Dedifferentiated amniotic fluid mesenchymal stem cell (primary cell): ENCODE results near the gene SNX3.
"Not testable (repeated sequence)": the region's sequence is repeated elsewhere in the genome, so short reads cannot be mapped to it uniquely, and the experiment has no call there.

Source experiments
- DNase-seq: peaks from one replicate; pipeline ENCODE4 v3.0.0-alpha.2; 2016; ENCODE audit errors: extremely low spot score

Gene SNX3

GRCh38 chr6:108260809-108261569 is at the start of gene SNX3:
Gene SNX3 (minus strand): TSS chr6:108261040. CDS start chr6:108260921, 119 bp downstream.
- DNase-seq: peak; percentile 89

- DNase-seq: no peak
Observed at GRCh38 chr6:108309844-108310243, 49.0 kb upstream of the SNX3 start.

- DNase-seq: not testable (repeated sequence)
Observed at GRCh38 chr6:108308641-108309040, 47.8 kb upstream of the SNX3 start.

DNA sequence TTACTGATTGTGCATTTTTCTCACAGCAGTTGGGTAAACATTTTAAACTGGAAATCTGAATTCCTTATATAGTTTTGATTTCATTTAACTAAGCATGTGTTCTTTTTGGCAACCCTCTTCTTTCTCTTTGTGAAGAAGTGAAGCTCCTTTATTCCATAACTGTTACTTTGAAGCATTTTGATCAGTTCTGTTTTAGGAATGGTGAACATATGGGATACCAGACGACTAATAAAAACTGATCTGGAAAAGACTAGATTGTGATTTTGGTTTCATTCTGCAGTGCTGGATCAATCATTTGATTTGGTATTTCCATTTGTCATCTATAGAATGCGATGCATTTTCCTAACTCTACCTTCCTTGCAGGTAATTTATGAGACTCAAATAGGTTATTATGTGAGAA is 43.8 kb upstream of the SNX3 start:
- no peak for DNase-seq

DNA sequence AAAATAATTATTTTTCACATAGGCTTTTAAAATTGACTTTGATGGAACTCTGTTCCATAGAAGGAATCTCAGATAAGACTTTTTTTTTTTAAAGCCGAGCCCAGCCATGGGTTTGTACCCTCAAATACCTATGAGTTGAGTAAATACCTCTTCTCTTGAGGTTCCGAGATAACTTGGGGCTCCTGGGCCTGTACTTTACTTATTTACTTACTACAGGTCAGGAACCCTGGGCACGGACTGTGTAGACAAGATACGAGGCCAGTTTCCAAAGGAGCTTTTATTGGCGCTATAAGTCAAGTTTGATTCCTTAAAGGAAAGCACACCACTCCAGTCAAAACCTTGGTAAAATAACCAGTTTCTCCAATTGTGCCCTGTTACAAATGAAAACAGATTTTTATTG is 41.5 kb upstream of the SNX3 start:
- DNase-seq: no peak

DNA sequence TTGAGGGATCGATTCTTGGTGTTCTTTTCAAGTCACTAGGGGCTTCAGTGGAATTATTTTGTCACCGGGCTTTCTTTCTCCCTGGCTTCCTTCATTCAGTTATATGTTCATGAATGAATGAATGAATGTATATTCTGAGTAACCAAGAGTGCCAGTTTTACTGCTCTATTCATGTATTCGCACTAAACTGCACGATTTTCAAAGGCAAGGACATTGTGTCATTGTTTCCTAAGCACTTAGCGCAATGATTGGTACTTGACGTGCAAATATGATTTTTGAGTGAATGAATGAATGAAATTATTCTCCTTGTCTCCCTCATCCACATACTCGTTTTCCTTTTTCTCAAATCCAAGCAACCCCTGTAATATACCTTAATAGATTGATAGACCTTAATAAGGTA is 34.8 kb upstream of the SNX3 start:
- no peak for DNase-seq

DNA sequence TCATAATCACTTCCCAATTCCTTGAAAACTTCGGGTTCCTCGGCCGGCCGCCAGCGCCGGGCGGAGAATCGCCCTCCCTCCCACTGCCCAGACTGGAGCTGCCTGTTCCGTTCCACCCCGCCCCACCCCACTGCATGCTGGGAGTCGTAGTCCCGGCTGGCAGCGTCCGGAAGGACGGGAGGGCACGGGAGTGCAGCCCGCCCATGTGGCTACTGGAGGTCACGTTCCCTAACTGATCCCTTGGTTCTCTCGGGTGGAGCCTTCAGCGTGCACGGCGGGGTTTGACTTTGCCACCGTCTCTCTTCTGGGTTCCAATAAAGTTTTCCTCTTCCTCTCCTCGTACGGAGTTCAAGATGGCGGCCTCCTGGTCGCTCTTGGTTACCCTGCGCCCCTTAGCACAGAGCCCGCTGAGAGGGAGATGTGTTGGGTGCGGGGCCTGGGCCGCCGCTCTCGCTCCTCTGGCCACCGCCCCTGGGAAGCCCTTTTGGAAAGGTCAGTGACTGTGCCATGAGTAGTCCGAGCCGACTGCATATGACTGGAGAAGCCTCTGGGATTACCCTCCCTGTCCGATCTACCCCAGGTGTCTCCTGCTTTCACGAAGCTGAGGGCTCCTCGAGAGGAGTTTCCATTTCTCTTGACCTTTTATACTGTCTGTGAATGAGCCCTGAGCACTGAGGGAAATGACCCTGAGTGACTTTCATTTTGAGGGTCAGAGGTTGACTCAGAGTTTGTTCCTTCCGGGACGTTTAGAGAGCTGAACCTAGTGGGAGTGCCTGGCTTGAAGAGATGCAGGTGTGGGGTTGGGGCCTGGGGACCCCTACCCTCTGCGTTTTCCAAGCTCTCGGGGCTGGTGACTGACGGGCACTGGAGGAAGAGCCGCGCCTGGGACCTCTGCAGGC is 34.1 kb upstream of the SNX3 start, which contains the start of gene AFG1L:
AFG1L (plus strand) TSS at position 328 of the 899 bp plus-strand sequence; CDS start at position 354, 26 bp downstream.
- peak; percentile 84 for DNase-seq

- DNase-seq: no peak
Observed at GRCh38 chr6:108294297-108294726, 33.5 kb upstream of the SNX3 start.

DNA sequence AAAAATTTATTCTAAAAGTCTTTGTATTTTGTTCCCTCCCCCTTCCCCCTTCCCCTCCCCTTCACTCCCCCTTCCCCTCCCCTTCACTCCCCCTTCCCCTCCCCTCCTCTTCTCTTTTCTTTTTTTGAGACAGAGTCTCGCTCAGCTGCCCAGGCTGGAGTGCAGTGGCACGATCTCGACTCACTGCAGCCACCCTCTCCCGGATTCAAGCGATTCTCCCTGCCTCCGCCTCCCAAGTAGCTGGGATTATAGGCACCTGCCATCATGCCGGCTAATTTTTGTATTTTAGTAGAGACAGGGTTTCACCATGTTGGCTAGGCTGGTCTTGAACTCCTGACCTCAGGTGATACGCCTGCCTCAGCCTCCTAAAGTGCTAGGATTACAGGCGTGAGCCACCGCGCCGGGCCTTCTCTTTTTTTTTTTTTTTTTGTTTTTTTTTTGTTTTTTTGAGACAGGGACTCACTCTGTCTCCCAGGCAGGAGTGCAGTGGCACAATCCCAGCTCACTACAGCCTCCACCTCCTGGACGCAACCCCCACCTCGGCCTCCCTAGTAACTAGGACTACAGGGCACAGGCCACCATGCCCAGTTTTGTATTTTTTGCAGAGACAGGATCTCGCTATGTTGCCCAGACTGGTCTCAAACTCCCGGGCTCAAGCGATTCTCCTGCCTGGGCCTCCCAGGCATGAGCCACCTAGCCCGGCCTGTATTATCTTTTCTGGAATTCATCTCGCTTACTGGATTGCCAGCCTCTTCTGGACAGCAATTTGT is 32.9 kb upstream of the SNX3 start:
- DNase-seq: no peak

GRCh38 chr6:108292561-108292960 is 31.7 kb upstream of the SNX3 start:
- not testable (repeated sequence) for DNase-seq

GRCh38 chr6:108291091-108291490 is 30.3 kb upstream of the SNX3 start:
- DNase-seq: no peak

DNA sequence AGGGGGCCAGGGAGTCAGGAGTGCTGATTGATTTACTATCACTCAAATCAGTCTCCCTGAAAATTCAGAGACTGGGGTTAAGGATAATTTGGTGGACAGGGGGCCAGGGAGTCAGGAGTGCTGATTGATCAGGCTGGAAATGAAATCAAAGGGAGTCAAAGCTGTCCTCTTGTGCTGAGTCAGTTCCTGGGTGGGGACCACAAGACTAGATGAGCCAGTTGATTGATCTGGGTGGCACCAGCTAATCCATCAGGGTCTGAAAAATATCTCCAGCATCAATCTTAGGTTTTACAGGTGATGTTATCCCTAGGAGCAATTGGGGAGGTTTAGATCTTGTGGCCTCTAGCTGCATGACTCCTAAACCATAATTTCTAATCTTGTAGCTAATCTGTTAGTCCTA is 27.9 kb upstream of the SNX3 start:
- no peak for DNase-seq

- no peak for DNase-seq
Observed at GRCh38 chr6:108287373-108287772, 26.5 kb upstream of the SNX3 start.

DNA sequence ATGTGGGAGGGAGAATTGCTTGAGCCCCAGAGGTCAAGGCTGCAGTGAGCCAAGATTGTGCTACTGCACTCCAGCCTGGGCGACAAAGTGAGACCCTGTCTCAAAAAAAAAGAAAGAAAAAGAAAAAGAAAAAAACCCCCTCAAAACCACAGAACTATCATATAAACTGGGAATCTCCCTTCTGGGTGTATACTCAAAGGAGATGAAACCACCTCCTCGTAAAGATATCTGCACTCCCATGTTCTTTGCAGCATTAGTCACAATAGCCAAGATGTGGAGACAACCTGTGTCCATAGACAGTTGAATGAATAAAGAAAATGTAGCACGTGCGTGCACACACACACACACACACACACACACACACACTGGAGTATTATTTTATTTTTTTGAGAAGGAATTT is 25.5 kb upstream of the SNX3 start:
- DNase-seq: no peak

- no peak for DNase-seq
Observed at GRCh38 chr6:108285381-108285780, 24.5 kb upstream of the SNX3 start.

DNA sequence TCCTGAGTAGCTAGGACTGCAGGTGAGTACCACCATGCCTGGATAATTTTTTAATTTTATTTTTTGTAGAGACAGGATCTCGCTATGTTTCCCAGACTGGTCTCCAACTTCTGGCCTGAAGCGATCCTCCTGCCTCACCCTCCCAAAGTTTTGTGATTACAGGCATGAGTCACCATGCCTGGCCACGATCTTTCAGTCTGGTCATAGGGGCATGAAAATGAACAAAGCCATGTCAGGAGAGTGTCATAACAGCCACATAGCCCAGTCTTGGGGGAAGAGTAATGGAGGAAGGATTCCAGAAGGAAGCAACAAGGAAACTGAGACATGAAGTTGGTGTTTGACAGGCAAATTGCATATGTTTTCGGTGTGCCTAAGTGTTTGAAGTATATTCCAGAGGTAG is 17.0 kb upstream of the SNX3 start:
- no peak for DNase-seq

- no peak for DNase-seq
Observed at GRCh38 chr6:108277295-108277694, 16.5 kb upstream of the SNX3 start.

- no peak for DNase-seq
Observed at GRCh38 chr6:108275976-108276375, 15.1 kb upstream of the SNX3 start.

DNA sequence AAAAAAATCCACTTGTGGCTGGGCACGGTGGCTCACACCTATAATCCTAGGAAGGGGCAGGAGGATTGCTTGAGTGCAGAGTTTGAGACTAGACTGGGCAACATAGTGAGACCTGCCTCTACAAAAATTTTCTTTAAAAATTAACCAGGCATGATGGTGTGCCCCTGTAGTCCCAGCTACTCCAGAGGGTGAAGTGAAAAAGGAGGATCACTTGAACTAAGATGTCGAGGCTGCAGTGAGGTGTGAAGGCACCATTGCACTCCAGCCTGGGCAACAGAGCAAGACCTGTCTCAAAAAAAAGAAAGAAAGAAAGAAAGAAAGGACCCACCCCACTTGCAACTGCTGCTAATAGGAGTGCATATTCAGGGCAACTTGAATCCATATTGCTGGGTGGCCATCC is 13.7 kb upstream of the SNX3 start:
- no peak for DNase-seq

DNA sequence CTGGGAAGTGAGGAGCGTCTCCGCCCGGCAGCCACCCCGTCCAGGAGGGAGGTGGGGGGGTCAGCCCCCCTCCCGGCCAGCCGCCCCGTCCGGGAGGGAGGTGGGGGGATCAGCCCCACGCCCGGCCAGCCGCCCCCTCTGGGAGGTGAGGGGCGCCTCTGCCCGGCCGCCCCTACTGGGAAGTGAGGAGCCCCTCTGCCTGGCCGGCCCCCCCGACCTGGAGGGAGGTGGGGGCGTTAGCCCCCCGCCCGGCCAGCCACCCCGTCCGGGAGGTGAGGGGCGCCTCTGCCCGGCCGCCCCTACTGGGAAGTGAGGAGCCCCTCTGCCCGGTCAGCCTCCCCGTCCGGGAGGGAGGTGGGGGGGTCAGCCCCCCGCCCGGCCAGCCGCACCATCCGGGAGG is 9.1 kb upstream of the SNX3 start:
- not testable (repeated sequence) for DNase-seq

- no peak for DNase-seq
Observed at GRCh38 chr6:108268845-108269244, 8.0 kb upstream of the SNX3 start.

- DNase-seq: no peak
Observed at GRCh38 chr6:108263371-108263770, 2.5 kb upstream of the SNX3 start.
